ENCODE results near the gene CFAP61. TPM values are rescaled to one million over a fixed set of nuclear protein-coding genes. Genes with fewer than 3 reads are reported as not detected.
A peak's percentile ranks its signal among the peaks of the same experiment; 100 is the strongest.

Gene CFAP61
- total and polyA plus RNA-seq, 11 donors: 12.1 to 102 (median 41.8) TPM

DNA sequence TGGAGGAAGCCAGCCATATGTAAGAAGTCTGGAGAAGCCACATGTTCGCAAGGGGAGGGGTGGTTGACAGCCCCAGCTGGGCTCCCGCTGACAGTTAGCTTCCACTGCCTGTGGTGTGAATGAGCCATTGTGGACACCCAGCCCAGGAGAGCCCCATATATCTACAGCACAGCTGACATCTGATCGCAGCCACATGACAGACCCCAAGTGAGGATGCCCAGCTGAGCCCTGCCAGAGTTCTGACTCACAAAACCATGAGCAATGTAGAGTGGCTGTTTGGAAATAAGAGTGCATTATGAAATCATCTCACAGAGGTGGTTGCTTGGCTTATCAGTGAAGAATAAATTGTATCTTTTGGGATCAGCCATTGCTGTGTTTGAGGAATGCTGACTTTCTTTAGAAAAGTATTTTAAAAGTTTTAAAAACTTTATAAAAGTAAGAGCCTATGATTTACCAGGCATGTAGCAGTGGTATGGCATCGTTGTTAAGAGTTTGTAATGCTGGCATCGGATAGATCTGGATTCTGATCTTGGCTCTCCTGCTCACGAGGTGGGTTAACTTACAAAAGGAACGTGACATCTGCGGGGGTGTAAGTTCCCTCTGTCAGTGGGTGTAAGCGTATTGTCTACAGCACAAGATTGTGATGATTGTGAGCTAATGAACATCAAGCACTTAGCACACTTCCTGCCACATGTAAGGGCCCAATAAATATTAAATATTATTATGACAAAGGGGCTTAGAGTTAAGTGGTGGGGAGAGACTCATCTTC lies 24.1 kb downstream of the CFAP61 start:
- H3K27ac ChIP-seq: no peak overlapping the region
- intact Hi-C loops (cut with DNase I): no loop called here

DNA sequence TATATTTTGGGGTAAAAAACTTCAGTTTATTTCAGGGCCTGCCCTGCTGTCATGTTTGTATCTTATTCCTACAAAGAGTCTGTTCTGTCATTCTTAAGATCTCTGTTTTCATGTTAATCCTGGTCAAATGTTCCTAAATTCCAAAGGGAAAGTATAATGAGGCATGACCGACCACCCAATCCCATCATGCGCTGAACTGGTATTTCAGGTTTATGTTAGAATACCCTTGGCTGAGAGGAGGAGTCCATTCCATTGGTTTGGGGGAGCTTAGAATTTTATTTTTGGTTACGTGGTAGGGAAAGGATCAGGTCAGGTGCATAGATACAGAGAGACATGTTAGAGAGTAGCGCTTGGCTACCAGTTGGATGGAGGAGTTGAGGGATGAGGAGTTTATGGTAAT lies 25.7 kb downstream of the CFAP61 start:
- Histone ChIP-seq H3K9me3 (no peaks in the 10 kb centered on the region), H3K27me3 (peaks cover 0 to 8% (median 0%) of the 10 kb centered on the region in 9 donors), H3K27ac (no peak overlapping the region), H3K4me3 (no peak overlapping the region), H3K4me1 (no peaks in the 10 kb centered on the region), H3K36me3 (no peaks in the 10 kb centered on the region)
- intact Hi-C loops (cut with DNase I): no loop called here
- ATAC-seq (no peak), DNase-seq (no peak)
- 93 to 95% (median 94%) methylated on average over 4 of the region's 4 CpGs for WGBS, 4 donors
- TF ChIP-seq, protein P1, sequence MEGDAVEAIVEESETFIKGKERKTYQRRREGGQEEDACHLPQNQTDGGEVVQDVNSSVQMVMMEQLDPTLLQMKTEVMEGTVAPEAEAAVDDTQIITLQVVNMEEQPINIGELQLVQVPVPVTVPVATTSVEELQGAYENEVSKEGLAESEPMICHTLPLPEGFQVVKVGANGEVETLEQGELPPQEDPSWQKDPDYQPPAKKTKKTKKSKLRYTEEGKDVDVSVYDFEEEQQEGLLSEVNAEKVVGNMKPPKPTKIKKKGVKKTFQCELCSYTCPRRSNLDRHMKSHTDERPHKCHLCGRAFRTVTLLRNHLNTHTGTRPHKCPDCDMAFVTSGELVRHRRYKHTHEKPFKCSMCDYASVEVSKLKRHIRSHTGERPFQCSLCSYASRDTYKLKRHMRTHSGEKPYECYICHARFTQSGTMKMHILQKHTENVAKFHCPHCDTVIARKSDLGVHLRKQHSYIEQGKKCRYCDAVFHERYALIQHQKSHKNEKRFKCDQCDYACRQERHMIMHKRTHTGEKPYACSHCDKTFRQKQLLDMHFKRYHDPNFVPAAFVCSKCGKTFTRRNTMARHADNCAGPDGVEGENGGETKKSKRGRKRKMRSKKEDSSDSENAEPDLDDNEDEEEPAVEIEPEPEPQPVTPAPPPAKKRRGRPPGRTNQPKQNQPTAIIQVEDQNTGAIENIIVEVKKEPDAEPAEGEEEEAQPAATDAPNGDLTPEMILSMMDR (IDR thresholded peaks at IDR 0.05): no peak
- TF ChIP-seq POLR2A (IDR thresholded peaks at IDR 0.05): no peak

More for the DNA sequence above, 24.1 kb downstream of the CFAP61 start:
- peaks cover 0 to 4% (median 0%) of the 10 kb centered on the region in 12 donors for H3K4me1 ChIP-seq
- no peaks in the 10 kb centered on the region for H3K36me3 ChIP-seq
- no peak for TF ChIP-seq POLR2A (IDR thresholded peaks at IDR 0.05)
- TF ChIP-seq, protein P1 (IDR thresholded peaks at IDR 0.05): no peak
- peak in 1 of 4 donors; percentile 26 for ATAC-seq
- no peaks in the 10 kb centered on the region for H3K9me3 ChIP-seq
- no peak for DNase-seq
- 71 to 75% (median 74%) methylated on average over 9 of the region's 9 CpGs for WGBS, 4 donors
- peaks cover 0 to 6% (median 0%) of the 10 kb centered on the region in 9 donors for H3K27me3 ChIP-seq
- H3K4me3 ChIP-seq: no peak overlapping the region

DNA sequence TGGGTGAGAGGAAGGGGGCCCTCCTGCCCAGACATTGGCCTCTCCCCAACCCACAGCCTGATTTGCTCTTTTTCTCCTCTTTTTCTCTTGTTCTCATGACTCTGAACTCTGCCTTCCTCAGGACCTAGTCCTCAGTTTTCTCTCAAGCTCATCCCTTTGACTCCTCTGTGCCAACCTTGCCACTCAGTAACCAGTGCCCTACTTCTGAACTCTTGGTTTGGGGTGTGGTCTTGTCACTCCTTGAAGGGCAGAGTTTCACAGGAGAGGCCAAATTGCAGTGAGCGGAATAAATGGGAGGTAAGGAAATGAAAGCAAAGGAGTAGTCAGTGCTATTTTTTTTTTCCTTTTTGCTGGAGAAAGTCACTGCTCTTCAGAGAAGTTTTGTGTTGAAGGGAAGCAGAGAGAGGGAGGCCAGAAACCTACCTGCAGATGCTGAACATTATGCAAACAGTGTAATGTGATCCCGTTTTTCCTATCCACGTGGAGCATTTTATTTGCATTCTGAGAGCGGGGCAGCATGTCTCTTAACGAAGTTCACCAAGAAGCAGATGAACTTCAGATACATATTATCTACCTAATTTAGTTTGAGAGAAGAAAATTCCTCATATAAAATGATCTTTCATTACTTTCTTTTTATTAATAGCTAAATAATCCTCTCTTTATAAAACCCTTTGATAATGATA lies 26.9 kb downstream of the CFAP61 start:
- DNase-seq (no peak), ATAC-seq (no peak)
- no peak for TF ChIP-seq POLR2A (IDR thresholded peaks at IDR 0.05)
- TF ChIP-seq, protein P1 (IDR thresholded peaks at IDR 0.05): no peak
- peaks cover 0 to 8% (median 0%) of the 10 kb centered on the region in 9 donors for H3K27me3 ChIP-seq
- H3K36me3 ChIP-seq: no peaks in the 10 kb centered on the region
- no peak overlapping the region for H3K4me3 ChIP-seq
- 49 to 61% (median 58%) methylated on average over 5 of the region's 5 CpGs for WGBS, 4 donors
- no peaks in the 10 kb centered on the region for H3K9me3 ChIP-seq
- H3K27ac ChIP-seq: no peak overlapping the region
- intact Hi-C loops (cut with DNase I): no loop called here
- H3K4me1 ChIP-seq: peaks cover 0 to 4% (median 1%) of the 10 kb centered on the region in 12 donors

DNA sequence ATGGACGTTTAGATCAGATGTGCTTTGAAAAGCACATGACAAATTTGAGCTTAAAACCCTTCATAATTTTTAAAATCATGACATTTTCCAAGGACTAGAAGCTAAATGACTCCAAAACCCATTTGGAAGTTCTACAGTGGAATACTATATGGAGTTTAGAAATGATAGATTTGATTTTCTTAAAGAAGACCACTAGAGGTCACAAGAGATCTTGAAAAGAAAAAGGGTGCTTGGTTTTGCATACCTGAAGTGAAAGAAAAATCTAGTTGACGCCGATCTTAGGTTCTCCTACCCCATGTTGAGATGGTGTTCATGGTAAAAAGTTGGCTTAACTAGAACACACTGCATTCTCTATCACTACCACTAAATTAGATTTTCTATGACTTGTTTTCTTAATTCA lies 31.5 kb downstream of the CFAP61 start:
- H3K9me3 ChIP-seq: no peaks in the 10 kb centered on the region
- peaks cover 0 to 4% (median 0%) of the 10 kb centered on the region in 9 donors for H3K27me3 ChIP-seq
- intact Hi-C loops (cut with DNase I): loop anchor here (1.0 to 10.0 kb wide), 8 partner anchors 153 to 488 kb away; no protein-coding TSS in a partner anchor
- H3K4me1 ChIP-seq: peaks cover 0 to 12% (median 5%) of the 10 kb centered on the region in 12 donors
- peak in 3 of 4 donors; percentile 7 to 31 (median 29) for ATAC-seq
- peak overlapping the region in 11 of 12 donors; percentile 70 to 98 (median 86) for H3K27ac ChIP-seq
- no peak for DNase-seq
- WGBS, 4 donors: 0 to 2% (median 0%) methylated on average over 3 of the region's 3 CpGs
- H3K36me3 ChIP-seq: no peaks in the 10 kb centered on the region
- H3K4me3 ChIP-seq: peak overlapping the region in 1 of 12 donors; percentile 11
- no peak for TF ChIP-seq POLR2A (IDR thresholded peaks at IDR 0.05)
- TF ChIP-seq, protein P1 (IDR thresholded peaks at IDR 0.05): peak; percentile 26 to 67 (median 52)

Measured in heart left ventricle (tissue), 16 donors.